Mucosa of descending colon (tissue), 3 donors: ENCODE measurements around the gene DDIT3. TPM values are rescaled to one million over a fixed set of nuclear protein-coding genes. Genes with fewer than 3 reads are reported as not detected.
A peak's percentile ranks its signal among the peaks of the same experiment; 100 is the strongest.

Source experiments
- ATAC-seq: fragments of 200-7000 bp; cut with Tn5 transposase; one replicate; pipeline ENCODE4 v1.9.1; 2020; ENCODE audit warnings: mild to moderate bottlenecking, moderate library complexity
- DNase-seq, 3 donors: peaks; one replicate each; pipeline ENCODE4 v3.0.0-alpha.2; 2020
- H3K36me3 ChIP-seq: fragments of 200-600 bp; one replicate; pipeline ENCODE4 v1.8.0; 2021; ENCODE audit warnings: low read depth, mild to moderate bottlenecking
- H3K4me1 ChIP-seq: fragments of 200-600 bp; one replicate; pipeline ENCODE4 v1.8.0; 2021; ENCODE audit warnings: low read depth, mild to moderate bottlenecking
- H3K4me3 ChIP-seq: fragments of 200-600 bp; one replicate; pipeline ENCODE4 v1.8.0; 2021; ENCODE audit warnings: mild to moderate bottlenecking
- H3K9me3 ChIP-seq: fragments of 200-600 bp; one replicate; pipeline ENCODE4 v1.8.0; 2021; ENCODE audit warnings: mild to moderate bottlenecking
- CTCF ChIP-seq: fragments of 200-600 bp; IDR thresholded peaks from one replicate; pipeline ENCODE4 v1.8.0; 2022; ENCODE audit warnings: antibody characterized with exemption, mild to moderate bottlenecking
- intact Hi-C, 2 donors: fragments of 100-400 bp; cut with DNase I in 1 of 2; cut with micrococcal nuclease in 1 of 2; formaldehyde crosslinking; loops; one replicate each; pipeline versions ENCODE4 v1.11.0 to v1.11.1; 2022; cut with DNase I, micrococcal nuclease
- total RNA-seq, 3 donors: library from RNA; stranded (reverse); fragmentation: NEBNext Ultra II Directional in 2 of 3; extraction: Animal tissue kit (Norgen Biotek cat#: 25700) in 2 of 3; gene quantifications; one replicate each; pipeline versions ENCODE4 v1.2.1 to v1.2.4, GENCODE V29; 2021 to 2023
- donor health status: DM: no; HTN: no; CAD: no; lungs with moderate emphysema.
- donor health status: DM: no; HTN: no; CAD: no.
- donor health status: DM: no; HTN: yes; CAD: no.

DDIT3 gene
- total RNA-seq, 3 donors from 2014 or later, result 14.1 to 36.4 (median 19.1) TPM

- Histone ChIP-seq H3K36me3 (peaks cover 5% of the 10 kb centered on the region), H3K4me1 (peaks cover 44% of the 10 kb centered on the region), H3K4me3 (peak overlapping the region; percentile 65), H3K9me3 (no peaks in the 10 kb centered on the region)
- no peak for TF ChIP-seq CTCF
- DNase-seq, result peak; percentile 60 to 84 (median 74)
- intact Hi-C loops, result no loop called here
- peak; percentile 0 for ATAC-seq
These were observed 2.8 kb upstream of the DDIT3 start for GRCh38 chr12:57522887-57523705.

GRCh38 chr12:57522011-57522886, 1.9 kb upstream of the DDIT3 start, which contains the start of gene MBD6:
TSS of gene MBD6 (plus strand) at chr12:57522824. CDS start at chr12:57524304, 1,480 bp downstream.
- DNase-seq (peak; percentile 94 to 95 (median 95)), ATAC-seq (peak; percentile 52)
- H3K4me3 ChIP-seq, result peak within 1 kb of the TSS; percentile 65
- intact Hi-C loops, result no loop called here
- no peaks in the 10 kb centered on the region for H3K36me3 ChIP-seq
- no peaks in the 10 kb centered on the region for H3K9me3 ChIP-seq
- TF ChIP-seq CTCF, result no peak
- H3K4me1 ChIP-seq, result peaks cover 48% of the 10 kb centered on the region

- peaks cover 50% of the 10 kb centered on the region for H3K4me1 ChIP-seq
These were observed 1.3 kb upstream of the DDIT3 start for GRCh38 chr12:57521525-57522010.

GRCh38 chr12:57519796-57520052, 590 bp downstream of the DDIT3 start:
- no peak for ATAC-seq
- no peak for TF ChIP-seq CTCF
- peaks cover 43% of the 10 kb centered on the region for H3K4me1 ChIP-seq
- H3K4me3 ChIP-seq, result peak overlapping the region; percentile 77
- intact Hi-C loops, result no loop called here
- H3K36me3 ChIP-seq, result peaks cover 7% of the 10 kb centered on the region
- peak in 1 of 3 donors; percentile 50 for DNase-seq
- H3K9me3 ChIP-seq, result no peaks in the 10 kb centered on the region

More at GRCh38 chr12:57521525-57522010, 1.3 kb upstream of the DDIT3 start:
- ATAC-seq, result no peak
- peak; percentile 57 to 79 (median 70) for DNase-seq
- Histone ChIP-seq H3K36me3 (no peaks in the 10 kb centered on the region), H3K9me3 (no peaks in the 10 kb centered on the region), H3K4me3 (no peak overlapping the region)
- intact Hi-C loops, result no loop called here
- TF ChIP-seq CTCF, result no peak

GRCh38 chr12:57518920-57519795, 1.2 kb downstream of the DDIT3 start:
- ATAC-seq (no peak), DNase-seq (peak in 2 of 3 donors; percentile 37 to 51)
- peaks cover 37% of the 10 kb centered on the region for H3K4me1 ChIP-seq

More at GRCh38 chr12:57518920-57519795, 1.2 kb downstream of the DDIT3 start:
- Histone ChIP-seq H3K4me3 (peak overlapping the region; percentile 77), H3K36me3 (peaks cover 8% of the 10 kb centered on the region), H3K9me3 (no peaks in the 10 kb centered on the region)
- no peak for TF ChIP-seq CTCF
- intact Hi-C loops, result no loop called here
